Measurements from ENCODE around the gene ZNF521. TPM values are rescaled to one million over a fixed set of nuclear protein-coding genes. Genes with fewer than 3 reads are reported as not detected.
A peak's percentile ranks its signal among the peaks of the same experiment; 100 is the strongest.

The ZNF521 gene
- total RNA-seq, 1 experiment from 2014 or later, result 0.04 TPM

DNA sequence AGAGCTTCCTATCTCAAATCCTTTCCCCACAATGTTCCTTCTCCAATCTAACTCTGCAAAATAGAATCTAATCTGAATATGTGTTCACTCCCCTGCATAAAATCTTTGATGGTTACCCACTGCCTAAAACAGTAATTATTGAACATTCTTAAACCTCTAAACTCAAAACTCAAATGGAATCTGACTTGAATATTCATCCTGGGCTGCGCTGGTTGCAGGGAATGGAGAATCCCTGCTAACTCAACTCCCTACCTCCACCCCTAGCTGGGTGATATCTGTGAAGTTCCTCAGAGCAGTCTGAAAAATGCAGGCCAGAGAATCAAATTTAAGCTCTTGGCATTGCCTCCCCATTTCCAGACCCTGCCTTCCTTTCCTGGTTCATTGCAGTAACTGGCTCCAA, 44.8 kb downstream of the ZNF521 start:
- Histone ChIP-seq H3K27ac (ENCODE audit: low read length) (no peak overlapping the region), H3K9me3 (ENCODE audit: low read length) (no peaks in the 10 kb centered on the region), H3K4me1 (ENCODE audit: insufficient read depth, low read length) (no peaks in the 10 kb centered on the region; the same call in 1 of the 2 replicates), H3K79me2 (ENCODE audit: low read length) (no peaks in the 10 kb centered on the region), H3K27me3 (ENCODE audit: low read length) (peaks cover 9% of the 10 kb centered on the region; the same call in 1 of the 2 replicates), H3K4me2 (ENCODE audit: low read length) (no peak overlapping the region), H3K36me3 (ENCODE audit: low read depth, low read length) (no peaks in the 10 kb centered on the region), H3K4me3 (ENCODE audit: low read length) (no peak overlapping the region), H2AFZ (ENCODE audit: low read length) (no peak overlapping the region), H4K20me1 (ENCODE audit: low read length) (no peaks in the 10 kb centered on the region), H3K9me2 (replicated peaks; ENCODE audit: low read length) (no peaks in the 10 kb centered on the region), H3K9ac (ENCODE audit: low read length) (no peak overlapping the region), H3F3A (ENCODE audit: low read length, unreplicated experiment) (no peaks in the 10 kb centered on the region)
- ATAC-seq (no peak), DNase-seq (no peak)
- CTCF ChIA-PET, result no interaction called here
- intact Hi-C loops (cut with micrococcal nuclease), result no loop called here
- POLR2A ChIA-PET (ENCODE audit: unreplicated experiment), result no interaction called here
- TF ChIP-seq EZH2phosphoT487 (IDR thresholded peaks at IDR 0.05; ENCODE audit: borderline replicate concordance, low read length) (no peak), CTCF (conservative IDR thresholded peaks at IDR 0.05; ENCODE audit: low read depth, low read length) (no peak), EZH2 (IDR thresholded peaks at IDR 0.05; ENCODE audit: low read length, unreplicated experiment) (no peak)
- no TSS peak for BruUV-seq (replicated peaks)

DNA sequence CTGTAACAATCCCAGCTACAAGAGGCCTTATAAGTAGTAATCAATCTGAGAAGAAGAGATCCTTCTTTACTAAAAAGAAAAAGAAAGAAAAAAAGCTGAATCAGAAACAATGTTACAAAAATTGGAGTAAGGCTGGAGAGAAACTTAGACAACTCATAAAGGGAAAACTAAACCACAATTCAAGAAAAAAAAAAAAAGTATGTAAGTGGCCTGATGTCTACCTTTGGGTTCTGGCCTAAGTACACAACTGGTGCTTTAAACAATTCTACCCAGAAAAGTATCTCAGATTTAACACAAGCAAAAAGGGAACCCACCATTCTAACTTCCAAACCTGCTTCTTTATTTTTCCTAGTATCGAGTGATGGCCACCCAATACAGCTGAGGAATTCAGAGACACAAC, 45.3 kb downstream of the ZNF521 start:
- TF ChIP-seq EZH2 (IDR thresholded peaks at IDR 0.05; ENCODE audit: low read length, unreplicated experiment), result no peak
- TF ChIP-seq EZH2phosphoT487 (IDR thresholded peaks at IDR 0.05; ENCODE audit: borderline replicate concordance, low read length), result no peak
- no peak for TF ChIP-seq CTCF (conservative IDR thresholded peaks at IDR 0.05; ENCODE audit: low read depth, low read length)
- H3K9ac ChIP-seq (ENCODE audit: low read length), result no peak overlapping the region
- no TSS peak for BruUV-seq (replicated peaks)
- H2AFZ ChIP-seq (ENCODE audit: low read length), result no peak overlapping the region
- no peaks in the 10 kb centered on the region for H3K9me3 ChIP-seq (ENCODE audit: low read length)
- peaks cover 9% of the 10 kb centered on the region; the same call in 1 of the 2 replicates for H3K27me3 ChIP-seq (ENCODE audit: low read length)
- H3K27ac ChIP-seq (ENCODE audit: low read length), result no peak overlapping the region
- H3F3A ChIP-seq (ENCODE audit: low read length, unreplicated experiment), result no peaks in the 10 kb centered on the region
- POLR2A ChIA-PET (ENCODE audit: unreplicated experiment), result no interaction called here
- H3K79me2 ChIP-seq (ENCODE audit: low read length), result no peaks in the 10 kb centered on the region
- no peak overlapping the region for H3K4me3 ChIP-seq (ENCODE audit: low read length)
- CTCF ChIA-PET, result no interaction called here
- H4K20me1 ChIP-seq (ENCODE audit: low read length), result no peaks in the 10 kb centered on the region
- intact Hi-C loops (cut with micrococcal nuclease), result no loop called here
- H3K9me2 ChIP-seq (replicated peaks; ENCODE audit: low read length), result no peaks in the 10 kb centered on the region
- no peaks in the 10 kb centered on the region; the same call in 1 of the 2 replicates for H3K4me1 ChIP-seq (ENCODE audit: insufficient read depth, low read length)
- H3K36me3 ChIP-seq (ENCODE audit: low read depth, low read length), result no peaks in the 10 kb centered on the region
- no peak for DNase-seq
- H3K4me2 ChIP-seq (ENCODE audit: low read length), result no peak overlapping the region
- ATAC-seq, result no peak

DNA sequence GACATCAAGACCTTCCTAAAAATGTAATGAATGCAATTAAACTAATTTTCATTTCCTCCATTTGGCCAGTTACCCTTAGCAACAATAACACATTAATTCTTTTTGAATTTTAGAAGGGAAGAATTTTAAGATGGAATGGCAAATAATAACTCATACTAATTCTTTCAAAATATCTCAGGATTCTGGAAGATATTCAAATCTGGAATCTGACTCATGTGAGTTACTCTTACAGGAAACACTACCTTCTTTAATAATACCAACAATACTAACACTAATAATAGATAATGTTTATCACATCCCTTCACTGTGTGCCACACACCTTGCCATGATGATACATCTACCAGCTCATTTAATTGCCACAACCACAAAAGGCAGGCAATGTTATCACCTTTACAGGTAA, 46.4 kb downstream of the ZNF521 start:
- Histone ChIP-seq H3K9me2 (replicated peaks; ENCODE audit: low read length) (no peaks in the 10 kb centered on the region), H3K9me3 (ENCODE audit: low read length) (no peaks in the 10 kb centered on the region), H3K4me3 (ENCODE audit: low read length) (no peak overlapping the region), H4K20me1 (ENCODE audit: low read length) (no peaks in the 10 kb centered on the region), H3K27me3 (ENCODE audit: low read length) (no peaks in the 10 kb centered on the region), H3K9ac (ENCODE audit: low read length) (no peak overlapping the region), H3K36me3 (ENCODE audit: low read depth, low read length) (no peaks in the 10 kb centered on the region), H2AFZ (ENCODE audit: low read length) (no peak overlapping the region), H3K27ac (ENCODE audit: low read length) (no peak overlapping the region), H3K4me2 (ENCODE audit: low read length) (no peak overlapping the region), H3K79me2 (ENCODE audit: low read length) (no peaks in the 10 kb centered on the region), H3K4me1 (ENCODE audit: insufficient read depth, low read length) (no peaks in the 10 kb centered on the region; the same call in 1 of the 2 replicates), H3F3A (ENCODE audit: low read length, unreplicated experiment) (no peaks in the 10 kb centered on the region)
- TF ChIP-seq CTCF (conservative IDR thresholded peaks at IDR 0.05; ENCODE audit: low read depth, low read length), result no peak
- TF ChIP-seq EZH2phosphoT487 (IDR thresholded peaks at IDR 0.05; ENCODE audit: borderline replicate concordance, low read length), result no peak
- TF ChIP-seq EZH2 (IDR thresholded peaks at IDR 0.05; ENCODE audit: low read length, unreplicated experiment), result no peak
- ChIA-PET CTCF (no interaction called here), POLR2A (ENCODE audit: unreplicated experiment) (no interaction called here)
- intact Hi-C loops (cut with micrococcal nuclease), result no loop called here
- no TSS peak for BruUV-seq (replicated peaks)
- DNase-seq (peak; percentile 19), ATAC-seq (peak; percentile 15; the same call in 1 of the 2 replicates)
